ENCODE data around the gene CFAP61.

DNA sequence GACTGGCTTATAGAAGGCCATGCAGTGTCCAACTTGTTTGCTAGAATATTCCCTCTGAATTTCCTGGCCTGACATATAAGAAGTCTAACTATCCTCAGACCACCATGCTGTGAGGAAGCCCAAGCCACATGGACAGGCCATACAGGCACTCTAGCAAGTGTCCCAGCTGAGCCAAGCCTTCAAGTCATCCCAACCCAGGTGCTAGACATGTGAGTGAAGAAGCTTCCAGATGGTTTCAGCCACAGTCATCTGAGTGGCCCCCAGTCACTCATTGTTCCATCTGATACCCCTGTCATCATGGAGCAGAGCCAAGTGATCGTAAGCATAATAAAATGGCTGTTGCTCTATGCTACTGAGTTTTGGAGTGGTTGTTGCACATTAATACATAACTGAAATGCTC lies 269.6 kb downstream of the CFAP61 start:
- TF ChIP-seq, protein P1, sequence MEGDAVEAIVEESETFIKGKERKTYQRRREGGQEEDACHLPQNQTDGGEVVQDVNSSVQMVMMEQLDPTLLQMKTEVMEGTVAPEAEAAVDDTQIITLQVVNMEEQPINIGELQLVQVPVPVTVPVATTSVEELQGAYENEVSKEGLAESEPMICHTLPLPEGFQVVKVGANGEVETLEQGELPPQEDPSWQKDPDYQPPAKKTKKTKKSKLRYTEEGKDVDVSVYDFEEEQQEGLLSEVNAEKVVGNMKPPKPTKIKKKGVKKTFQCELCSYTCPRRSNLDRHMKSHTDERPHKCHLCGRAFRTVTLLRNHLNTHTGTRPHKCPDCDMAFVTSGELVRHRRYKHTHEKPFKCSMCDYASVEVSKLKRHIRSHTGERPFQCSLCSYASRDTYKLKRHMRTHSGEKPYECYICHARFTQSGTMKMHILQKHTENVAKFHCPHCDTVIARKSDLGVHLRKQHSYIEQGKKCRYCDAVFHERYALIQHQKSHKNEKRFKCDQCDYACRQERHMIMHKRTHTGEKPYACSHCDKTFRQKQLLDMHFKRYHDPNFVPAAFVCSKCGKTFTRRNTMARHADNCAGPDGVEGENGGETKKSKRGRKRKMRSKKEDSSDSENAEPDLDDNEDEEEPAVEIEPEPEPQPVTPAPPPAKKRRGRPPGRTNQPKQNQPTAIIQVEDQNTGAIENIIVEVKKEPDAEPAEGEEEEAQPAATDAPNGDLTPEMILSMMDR (conservative IDR thresholded peaks at IDR 0.05; ENCODE audit: low read depth, low read length): no peak
- TF ChIP-seq EZH2phosphoT487 (IDR thresholded peaks at IDR 0.05; ENCODE audit: borderline replicate concordance, low read length): no peak
